BLaER1 treated with 17β-estradiol and CSF1 and Interleukin-3, amounts not matched to agents 10 nM and 100 nM (cell line): ENCODE measurements around the gene MNX1.
A peak's percentile ranks its signal among the peaks of the same experiment; 100 is the strongest.

Source experiments
- H3K27ac ChIP-seq, 11 experiments: shearing (Covaris generic); formaldehyde crosslinking; 2 replicates each; pipeline ENCODE4 v1.8.1; 2022
- H3K27me3 ChIP-seq, 11 experiments: shearing (Covaris generic); formaldehyde crosslinking; 2 replicates each; pipeline ENCODE4 v1.8.1; 2022
- H3K36me3 ChIP-seq, 11 experiments: shearing (Covaris generic); formaldehyde crosslinking; 2 replicates each; pipeline ENCODE4 v1.8.1; 2022
- H3K4me1 ChIP-seq, 10 experiments: shearing (Covaris generic); formaldehyde crosslinking; 2 replicates each; pipeline ENCODE4 v1.8.1; 2022
- H3K4me2 ChIP-seq, 11 experiments: shearing (Covaris generic); formaldehyde crosslinking; 2 replicates each; pipeline ENCODE4 v1.8.1; 2022
- H3K4me3 ChIP-seq, 10 experiments: shearing (Covaris generic); formaldehyde crosslinking; 2 replicates each; pipeline ENCODE4 v1.8.1; 2022
- H3K9ac ChIP-seq, 11 experiments: shearing (Covaris generic); formaldehyde crosslinking; 2 replicates each; pipeline ENCODE4 v1.8.1; 2022
- H3K9me3 ChIP-seq, 11 experiments: shearing (Covaris generic); formaldehyde crosslinking; replicated peaks in 1 of 11; 2 replicates each; pipeline ENCODE4 v1.8.1; 2022
- H4K20me1 ChIP-seq, 11 experiments: shearing (Covaris generic); formaldehyde crosslinking; 2 replicates each; pipeline ENCODE4 v1.8.1; 2022
- Cebpa-rat ChIP-seq, 11 experiments: shearing (Covaris generic); IDR thresholded peaks; 2 replicates each; pipeline ENCODE4 v1.8.1; 2022

The MNX1 gene

GRCh38 chr7:157001920-157002818, 8.3 kb downstream of the MNX1 start:
- H3K36me3 ChIP-seq: no peaks in the 10 kb centered on the region
- TF ChIP-seq Cebpa-rat (IDR thresholded peaks at IDR 0.05): no peak
- H3K4me2 ChIP-seq: no peak overlapping the region
- peaks cover 100% of the 10 kb centered on the region in 11 experiments for H3K27me3 ChIP-seq
- H3K9me3 ChIP-seq: peaks cover 11 to 47% (median 23%) of the 10 kb centered on the region in 11 experiments; a peak in 20 of 22 replicates
- H3K4me3 ChIP-seq: no peak overlapping the region
- no peak overlapping the region for H3K9ac ChIP-seq
- peaks cover 0 to 80% (median 52%) of the 10 kb centered on the region in 11 experiments; a peak in 17 of 22 replicates for H4K20me1 ChIP-seq
- no peak overlapping the region for H3K27ac ChIP-seq
- peaks cover 0 to 4% (median 3%) of the 10 kb centered on the region in 10 experiments; a peak in 4 of 20 replicates for H3K4me1 ChIP-seq

GRCh38 chr7:157000741-157001653, 9.5 kb downstream of the MNX1 start:
- Histone ChIP-seq H3K36me3 (no peaks in the 10 kb centered on the region), H3K4me3 (peak overlapping the region in 2 of 10 experiments; percentile 56 to 58; a peak in 4 of 20 replicates), H3K4me1 (peaks cover 0 to 4% (median 3%) of the 10 kb centered on the region in 10 experiments; a peak in 4 of 20 replicates), H3K4me2 (peak overlapping the region in 6 of 11 experiments; percentile 78 to 94 (median 82); a peak in 9 of 22 replicates), H3K27ac (no peak overlapping the region), H3K9ac (no peak overlapping the region), H3K9me3 (peaks cover 11 to 50% (median 27%) of the 10 kb centered on the region in 11 experiments; a peak in 20 of 22 replicates), H3K27me3 (peaks cover 98 to 100% (median 100%) of the 10 kb centered on the region in 11 experiments), H4K20me1 (peaks cover 0 to 68% (median 41%) of the 10 kb centered on the region in 11 experiments; a peak in 17 of 22 replicates)
- TF ChIP-seq Cebpa-rat (IDR thresholded peaks at IDR 0.05): no peak

- Histone ChIP-seq H4K20me1 (peaks cover 0 to 61% (median 33%) of the 10 kb centered on the region in 11 experiments; a peak in 17 of 22 replicates), H3K9me3 (peaks cover 8 to 41% (median 27%) of the 10 kb centered on the region in 11 experiments; a peak in 20 of 22 replicates), H3K27ac (no peak overlapping the region), H3K9ac (peak overlapping the region in 1 of 11 experiments; percentile 60; a peak in 2 of 22 replicates), H3K4me3 (peak overlapping the region; percentile 29 to 64 (median 51); a peak in 15 of 20 replicates), H3K4me1 (peaks cover 0 to 4% (median 3%) of the 10 kb centered on the region in 10 experiments; a peak in 4 of 20 replicates), H3K36me3 (no peaks in the 10 kb centered on the region), H3K27me3 (peaks cover 89 to 100% (median 98%) of the 10 kb centered on the region in 11 experiments), H3K4me2 (peak overlapping the region; percentile 49 to 94 (median 78); a peak in 21 of 22 replicates)
- no peak for TF ChIP-seq Cebpa-rat (IDR thresholded peaks at IDR 0.05)
Observed at GRCh38 chr7:156999958-157000726, 10.3 kb downstream of the MNX1 start.

- H3K4me3 ChIP-seq: peak overlapping the region in 8 of 10 experiments; percentile 29 to 64 (median 49); a peak in 12 of 20 replicates
- peaks cover 80 to 100% (median 98%) of the 10 kb centered on the region in 11 experiments for H3K27me3 ChIP-seq
- peak overlapping the region; percentile 38 to 91 (median 77); a peak in 19 of 22 replicates for H3K4me2 ChIP-seq
- no peak overlapping the region for H3K27ac ChIP-seq
- no peak for TF ChIP-seq Cebpa-rat (IDR thresholded peaks at IDR 0.05)
- H3K4me1 ChIP-seq: peaks cover 0 to 4% (median 3%) of the 10 kb centered on the region in 10 experiments; a peak in 4 of 20 replicates
- peaks cover 5 to 33% (median 23%) of the 10 kb centered on the region in 11 experiments; a peak in 20 of 22 replicates for H3K9me3 ChIP-seq
- H3K36me3 ChIP-seq: no peaks in the 10 kb centered on the region
- H4K20me1 ChIP-seq: peaks cover 0 to 53% (median 25%) of the 10 kb centered on the region in 11 experiments; a peak in 16 of 22 replicates
- peak overlapping the region in 4 of 11 experiments; percentile 15 to 67 (median 43); a peak in 5 of 22 replicates for H3K9ac ChIP-seq
Observed at GRCh38 chr7:156998988-156999957, 11.2 kb downstream of the MNX1 start.

GRCh38 chr7:156994417-156994816, 16.0 kb downstream of the MNX1 start:
- Histone ChIP-seq H3K27me3 (peaks cover 40 to 71% (median 62%) of the 10 kb centered on the region in 11 experiments), H3K4me1 (peaks cover 0 to 7% (median 5%) of the 10 kb centered on the region in 10 experiments; a peak in 7 of 20 replicates)

GRCh38 chr7:156993925-156994235, 16.6 kb downstream of the MNX1 start:
- H3K36me3 ChIP-seq: no peaks in the 10 kb centered on the region
- H3K9ac ChIP-seq: no peak overlapping the region
- H3K4me1 ChIP-seq: peaks cover 0 to 9% (median 6%) of the 10 kb centered on the region in 10 experiments; a peak in 7 of 20 replicates
- peaks cover 0 to 11% (median 9%) of the 10 kb centered on the region in 11 experiments; a peak in 12 of 22 replicates for H3K9me3 ChIP-seq
- peaks cover 0 to 7% (median under 1%) of the 10 kb centered on the region in 11 experiments; a peak in 7 of 22 replicates for H4K20me1 ChIP-seq
- TF ChIP-seq Cebpa-rat (IDR thresholded peaks at IDR 0.05): no peak
- H3K27ac ChIP-seq: no peak overlapping the region
- H3K27me3 ChIP-seq: peaks cover 34 to 65% (median 56%) of the 10 kb centered on the region in 11 experiments
- H3K4me2 ChIP-seq: no peak overlapping the region
- H3K4me3 ChIP-seq: no peak overlapping the region

More at GRCh38 chr7:156994417-156994816, 16.0 kb downstream of the MNX1 start:
- Histone ChIP-seq H3K4me2 (no peak overlapping the region), H3K9ac (no peak overlapping the region), H4K20me1 (peaks cover 0 to 13% (median 5%) of the 10 kb centered on the region in 11 experiments; a peak in 7 of 22 replicates), H3K36me3 (no peaks in the 10 kb centered on the region), H3K9me3 (peaks cover 0 to 11% (median 9%) of the 10 kb centered on the region in 11 experiments; a peak in 12 of 22 replicates), H3K4me3 (no peak overlapping the region), H3K27ac (no peak overlapping the region)
- TF ChIP-seq Cebpa-rat (IDR thresholded peaks at IDR 0.05): no peak
